Vagina (tissue), 2 donors: ENCODE measurements around the gene SEC24B. TPM values are rescaled to one million over a fixed set of nuclear protein-coding genes. Genes with fewer than 3 reads are reported as not detected.
"Not testable (repeated sequence)": the region's sequence is repeated elsewhere in the genome, so short reads cannot be mapped to it uniquely, and the experiment has no call there.

ENCODE experiments used
- DNase-seq, 2 donors: peaks; one replicate each; pipeline ENCODE4 v3.0.0-alpha.2; 2017; ENCODE audit errors: extremely low spot score in 2 of 2
- H3K27ac ChIP-seq: fragments of 200-600 bp; sonication (generic); one replicate; pipeline ENCODE4 v1.5.1; 2019
- H3K27me3 ChIP-seq: fragments of 200-600 bp; sonication (generic); one replicate; pipeline ENCODE4 v1.5.1; 2019
- H3K36me3 ChIP-seq, 2 donors: fragments of 200-600 bp; sonication (generic); one replicate each; pipeline ENCODE4 v1.5.1; 2017 to 2019
- H3K4me1 ChIP-seq: fragments of 200-600 bp; sonication (generic); one replicate; pipeline ENCODE4 v1.5.1; 2019
- H3K4me3 ChIP-seq, 2 donors: fragments of 200-600 bp; sonication (generic); 1 replicate in 1 of 2; 2 replicates in 1 of 2; pipeline ENCODE4 v1.5.1; 2016 to 2019
- H3K9me3 ChIP-seq: fragments of 200-600 bp; sonication (generic); one replicate; pipeline ENCODE4 v1.5.1; 2019
- CTCF ChIP-seq, 3 experiments: fragments of 450-650 bp in 2 of 3; fragments of 200-600 bp in 1 of 3; sonication (generic) in 1 of 3; IDR thresholded peaks; one replicate each; pipeline ENCODE4 v1.5.1; 2017 to 2019; ENCODE audit warnings: antibody characterized with exemption in 3 of 3, mild to moderate bottlenecking in 2 of 3, moderate library complexity in 2 of 3
- POLR2A ChIP-seq, 2 donors: fragments of 450-650 bp; IDR thresholded peaks; one replicate each; pipeline ENCODE4 v1.6.1; 2017; ENCODE audit warnings: antibody characterized with exemption in 2 of 2, mild to moderate bottlenecking in 2 of 2, moderate library complexity in 2 of 2
- POLR2AphosphoS5 ChIP-seq, 2 donors: sonication (generic); formaldehyde crosslinking; IDR thresholded peaks; one replicate each; pipeline ENCODE4 v1.9.0; 2017; ENCODE audit warnings: antibody characterized with exemption in 2 of 2, mild to moderate bottlenecking in 2 of 2, low read depth in 1 of 2; ENCODE audit not compliant: insufficient read depth in 1 of 2
- intact Hi-C: fragments of 100-400 bp; cut with DNase I; formaldehyde crosslinking; loops from one replicate; pipeline ENCODE4 v1.15.1; 2023
- total RNA-seq: library from RNA; depleted of rRNA; stranded (reverse); fragments of >200 nt; gene quantifications from one replicate; pipeline ENCODE4 v1.2.3, GENCODE V29; 2016

SEC24B gene
- total RNA-seq, 1 donor from 2014 or later = 42.2 TPM

- no peak overlapping the region for H3K27ac ChIP-seq
- TF ChIP-seq CTCF (IDR thresholded peaks at IDR 0.05) = no peak
- TF ChIP-seq POLR2AphosphoS5 (IDR thresholded peaks at IDR 0.05; ENCODE audit: insufficient read depth in 1 of 2, low read depth in 1 of 2) = no peak
- TF ChIP-seq POLR2A (IDR thresholded peaks at IDR 0.05) = no peak
Observed at GRCh38 chr4:109572154-109572553, 138.5 kb downstream of the SEC24B start.

GRCh38 chr4:109574443-109574850 is 140.8 kb downstream of the SEC24B start:
- Histone ChIP-seq H3K27ac (no peak overlapping the region), H3K36me3 (no peaks in the 10 kb centered on the region), H3K27me3 (no peaks in the 10 kb centered on the region), H3K9me3 (no peaks in the 10 kb centered on the region), H3K4me1 (no peaks in the 10 kb centered on the region), H3K4me3 (no peak overlapping the region)
- TF ChIP-seq CTCF (IDR thresholded peaks at IDR 0.05) = no peak
- no peak for TF ChIP-seq POLR2AphosphoS5 (IDR thresholded peaks at IDR 0.05; ENCODE audit: insufficient read depth in 1 of 2, low read depth in 1 of 2)
- no peak for TF ChIP-seq POLR2A (IDR thresholded peaks at IDR 0.05)
- intact Hi-C loops = no loop called here
- DNase-seq = no peak

More at GRCh38 chr4:109572154-109572553, 138.5 kb downstream of the SEC24B start:
- Histone ChIP-seq H3K4me1 (no peaks in the 10 kb centered on the region), H3K27me3 (no peaks in the 10 kb centered on the region), H3K4me3 (no peak overlapping the region), H3K9me3 (no peaks in the 10 kb centered on the region), H3K36me3 (no peaks in the 10 kb centered on the region)
- intact Hi-C loops = no loop called here
- no peak for DNase-seq

GRCh38 chr4:109574931-109575804 is 141.6 kb downstream of the SEC24B start:
- no peaks in the 10 kb centered on the region for H3K9me3 ChIP-seq
- H3K4me1 ChIP-seq = no peaks in the 10 kb centered on the region
- H3K4me3 ChIP-seq = no peak overlapping the region
- no peak for DNase-seq
- TF ChIP-seq POLR2A (IDR thresholded peaks at IDR 0.05) (no peak), CTCF (IDR thresholded peaks at IDR 0.05) (no peak)
- no peaks in the 10 kb centered on the region for H3K36me3 ChIP-seq
- no peaks in the 10 kb centered on the region for H3K27me3 ChIP-seq
- intact Hi-C loops = no loop called here
- no peak overlapping the region for H3K27ac ChIP-seq

GRCh38 chr4:109576462-109576861 is 142.8 kb downstream of the SEC24B start:
- TF ChIP-seq POLR2A (IDR thresholded peaks at IDR 0.05) (no peak), POLR2AphosphoS5 (IDR thresholded peaks at IDR 0.05; ENCODE audit: insufficient read depth in 1 of 2, low read depth in 1 of 2) (peak in 1 of 2 donors; percentile 77)
- intact Hi-C loops = no loop called here
- Histone ChIP-seq H3K27ac (no peak overlapping the region), H3K4me1 (no peaks in the 10 kb centered on the region), H3K4me3 (no peak overlapping the region), H3K36me3 (no peaks in the 10 kb centered on the region), H3K27me3 (no peaks in the 10 kb centered on the region), H3K9me3 (no peaks in the 10 kb centered on the region)
- DNase-seq = no peak

GRCh38 chr4:109578846-109579245 is 145.2 kb downstream of the SEC24B start:
- Histone ChIP-seq H3K36me3 (no peaks in the 10 kb centered on the region), H3K27ac (no peak overlapping the region), H3K9me3 (no peaks in the 10 kb centered on the region), H3K4me1 (no peaks in the 10 kb centered on the region), H3K27me3 (no peaks in the 10 kb centered on the region), H3K4me3 (no peak overlapping the region)
- intact Hi-C loops = no loop called here
- DNase-seq = no peak
- TF ChIP-seq POLR2A (IDR thresholded peaks at IDR 0.05) (no peak), POLR2AphosphoS5 (IDR thresholded peaks at IDR 0.05; ENCODE audit: insufficient read depth in 1 of 2, low read depth in 1 of 2) (no peak)

GRCh38 chr4:109579997-109580396 is 146.4 kb downstream of the SEC24B start:
- H3K9me3 ChIP-seq, H3K36me3 ChIP-seq, H3K4me1 ChIP-seq, intact Hi-C loops, H3K4me3 ChIP-seq, H3K27ac ChIP-seq, H3K27me3 ChIP-seq, DNase-seq: not testable (repeated sequence)
